ENCODE data around the gene ARHGAP26.
A peak's percentile ranks its signal among the peaks of the same experiment; 100 is the strongest.

Gene ARHGAP26

DNA sequence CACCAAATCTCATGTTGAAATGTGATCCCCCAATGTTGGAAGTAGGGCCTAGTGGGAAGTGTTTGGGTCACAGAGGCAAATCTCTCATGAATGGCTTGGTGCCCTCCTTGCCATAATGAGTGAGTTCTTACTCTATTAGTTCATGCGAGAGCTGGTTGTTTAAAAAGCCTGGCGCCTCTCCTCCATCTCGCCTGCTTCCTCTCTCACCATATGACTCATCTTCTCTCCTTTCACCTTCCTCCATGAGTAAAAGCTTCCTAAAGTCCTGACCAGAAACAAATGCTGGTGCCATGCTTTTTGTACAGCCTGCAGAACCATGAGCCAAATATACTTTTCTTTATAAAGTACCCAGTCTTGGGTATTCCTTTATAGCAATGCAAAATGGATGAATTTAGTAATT, 20.9 kb upstream of the ARHGAP26 start:
- no peak for DNase-seq (ENCODE audit: low read depth in 4 of 4, low spot score in 1 of 4)

GRCh38 chr5:142753116-142753631, 17.0 kb upstream of the ARHGAP26 start:
- no peak for DNase-seq (ENCODE audit: low read depth in 4 of 4, low spot score in 1 of 4)

GRCh38 chr5:142754031-142754430, 16.1 kb upstream of the ARHGAP26 start:
- DNase-seq (ENCODE audit: low read depth in 4 of 4, low spot score in 1 of 4), result no peak

- DNase-seq (ENCODE audit: low read depth in 4 of 4, low spot score in 1 of 4), result no peak
Observed at GRCh38 chr5:142756576-142756975, 13.6 kb upstream of the ARHGAP26 start.

DNA sequence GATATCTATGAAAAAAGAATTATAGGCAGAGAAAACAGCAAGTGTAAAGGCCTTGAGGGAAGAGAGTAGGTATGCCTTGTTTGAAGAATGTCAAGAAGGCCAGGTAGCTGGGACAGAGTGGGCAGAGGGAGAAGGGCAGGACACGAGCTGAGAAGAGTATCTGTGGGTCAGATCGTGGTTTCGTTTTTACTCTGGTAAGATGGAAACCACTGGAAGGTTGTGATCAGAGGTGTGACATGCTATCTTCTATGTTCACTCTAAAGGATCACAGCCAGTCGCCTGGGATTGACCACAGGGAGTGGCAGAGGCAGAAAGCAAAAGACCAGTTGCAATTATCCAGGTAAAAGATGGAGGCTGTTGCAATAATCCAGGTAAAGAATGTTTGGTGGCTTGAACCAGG, 12.6 kb upstream of the ARHGAP26 start:
- no peak for DNase-seq (ENCODE audit: low read depth in 4 of 4, low spot score in 1 of 4)

DNA sequence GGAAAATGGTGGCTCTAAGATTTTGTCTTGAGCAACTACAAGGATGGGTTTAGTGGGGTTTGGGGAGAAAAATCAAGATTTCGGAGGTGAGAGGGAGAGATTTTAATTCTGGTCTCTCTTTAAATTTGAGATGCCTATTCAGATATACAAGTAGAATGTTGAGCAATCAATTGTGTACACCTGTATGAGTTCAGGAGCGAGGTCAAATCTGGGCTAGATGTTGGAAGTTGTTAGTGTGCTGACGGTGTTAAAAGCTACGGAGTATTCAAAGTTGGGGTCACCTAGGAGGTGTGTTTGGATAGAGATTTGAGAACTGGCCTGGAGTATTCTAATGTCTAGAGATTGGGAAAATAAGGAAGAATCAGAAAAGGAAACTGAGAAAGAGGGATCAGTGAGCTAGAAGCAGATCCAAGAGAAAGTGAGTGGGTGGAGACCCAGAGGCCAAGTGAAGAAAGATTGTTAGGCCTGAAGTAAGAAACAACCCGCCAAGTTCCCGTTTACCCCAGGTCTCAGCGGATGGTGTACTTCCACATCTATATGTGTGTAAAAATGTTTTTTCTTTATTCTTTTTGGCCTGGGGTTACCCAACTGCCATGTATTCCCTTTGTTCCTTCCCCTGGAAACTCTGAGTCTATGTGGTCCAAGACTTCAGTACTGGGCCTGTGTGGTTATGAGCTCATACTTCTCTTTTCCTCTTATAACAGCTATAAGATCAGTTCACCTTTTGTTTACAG, 11.9 kb upstream of the ARHGAP26 start:
- DNase-seq (ENCODE audit: low read depth in 4 of 4, low spot score in 1 of 4), result no peak

- DNase-seq (ENCODE audit: low read depth in 4 of 4, low spot score in 1 of 4), result no peak
Observed at GRCh38 chr5:142758796-142759145, 11.4 kb upstream of the ARHGAP26 start.

DNA sequence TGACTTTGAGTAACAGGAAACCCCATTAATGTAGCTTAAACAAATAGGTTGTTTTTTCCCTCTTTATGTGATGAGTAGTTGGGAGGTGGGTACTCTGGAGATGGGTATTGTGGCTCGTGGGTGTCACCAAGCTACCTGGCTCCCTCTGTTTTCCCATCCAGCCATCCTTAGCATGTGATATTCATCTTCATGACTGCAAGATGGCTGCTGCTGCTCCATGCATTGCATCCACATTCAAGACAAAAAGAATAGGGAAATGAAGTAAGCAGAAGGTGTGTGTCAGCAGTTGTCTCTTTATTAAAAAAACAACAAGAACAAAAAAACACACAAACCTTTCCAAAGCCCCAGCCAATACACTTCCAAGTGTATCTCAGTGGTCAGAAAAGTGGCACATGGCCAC, 6.5 kb upstream of the ARHGAP26 start:
- no peak for DNase-seq (ENCODE audit: low read depth in 4 of 4, low spot score in 1 of 4)

GRCh38 chr5:142767178-142767577, 3.0 kb upstream of the ARHGAP26 start:
- DNase-seq (ENCODE audit: low read depth in 4 of 4, low spot score in 1 of 4), result no peak

DNA sequence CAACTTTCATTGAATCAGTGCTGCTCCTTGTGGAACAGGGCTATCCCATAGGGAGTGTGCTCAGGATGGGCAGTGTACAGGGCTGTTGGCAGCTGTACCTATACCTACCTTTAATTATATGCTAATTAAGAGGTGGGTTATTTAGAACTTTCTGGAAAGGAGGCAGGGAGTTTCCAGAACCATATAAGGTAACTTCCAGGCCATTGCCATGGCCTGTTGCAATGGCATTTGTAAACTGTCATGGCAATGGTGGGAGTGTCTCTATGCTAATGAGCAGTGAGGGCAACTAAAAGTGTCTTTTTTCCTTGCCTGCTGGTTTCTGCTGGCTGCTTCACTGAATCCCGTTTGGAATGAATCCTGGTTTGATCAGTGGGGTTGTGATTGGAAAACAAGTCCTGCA, 2.3 kb upstream of the ARHGAP26 start:
- no peak for DNase-seq (ENCODE audit: low read depth in 4 of 4, low spot score in 1 of 4)

- no peak for DNase-seq (ENCODE audit: low read depth in 4 of 4, low spot score in 1 of 4)
Observed at GRCh38 chr5:142769251-142769792, 855 bp upstream of the ARHGAP26 start.

DNA sequence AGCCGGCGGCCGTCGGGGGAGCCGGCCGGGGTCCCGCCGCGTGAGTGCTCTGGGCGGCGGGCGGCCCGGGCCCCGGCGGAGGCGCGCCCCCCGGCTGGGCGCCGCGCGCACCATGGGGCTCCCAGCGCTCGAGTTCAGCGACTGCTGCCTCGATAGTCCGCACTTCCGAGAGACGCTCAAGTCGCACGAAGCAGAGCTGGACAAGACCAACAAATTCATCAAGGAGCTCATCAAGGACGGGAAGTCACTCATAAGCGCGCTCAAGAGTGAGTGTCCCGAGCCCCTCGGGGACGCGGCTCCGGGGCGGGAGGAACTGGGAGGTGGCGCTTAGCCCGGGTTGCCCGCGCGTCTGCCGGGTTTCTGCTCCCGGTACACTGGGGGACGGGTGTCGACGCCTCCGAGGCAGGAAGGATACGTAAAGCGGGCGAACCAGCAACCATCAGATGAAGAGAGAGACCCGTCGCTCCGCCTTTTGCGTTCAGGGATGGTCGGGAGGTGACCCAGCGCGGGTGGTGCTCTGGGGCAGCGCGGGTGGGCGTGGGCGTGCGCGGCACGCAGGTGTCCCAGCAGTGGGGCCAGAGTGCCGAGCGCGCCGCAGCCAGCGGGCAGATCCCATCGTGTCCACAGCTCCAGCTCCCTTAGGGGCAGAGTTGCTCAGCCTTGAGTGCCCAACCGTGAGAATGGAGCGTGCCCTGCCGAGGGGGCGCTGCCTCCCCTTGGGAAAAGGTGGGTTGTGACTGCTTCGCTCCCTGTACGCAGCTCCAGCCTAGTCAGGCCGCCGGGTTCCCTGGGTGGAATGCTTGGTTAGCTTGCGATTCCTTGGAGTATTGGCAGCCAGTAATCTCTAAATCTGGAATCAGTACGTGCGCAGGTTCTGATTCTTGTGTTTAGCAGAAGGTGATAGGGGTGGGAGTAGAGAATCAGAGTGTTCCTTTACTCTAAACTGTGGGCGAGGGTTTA, 753 bp downstream of the ARHGAP26 start:
- peak in 2 of 4 experiments; percentile 28 to 42 for DNase-seq (ENCODE audit: low read depth in 4 of 4, low spot score in 1 of 4)

GRCh38 chr5:142771666-142772065, 1.5 kb downstream of the ARHGAP26 start:
- no peak for DNase-seq (ENCODE audit: low read depth in 4 of 4, low spot score in 1 of 4)

DNA sequence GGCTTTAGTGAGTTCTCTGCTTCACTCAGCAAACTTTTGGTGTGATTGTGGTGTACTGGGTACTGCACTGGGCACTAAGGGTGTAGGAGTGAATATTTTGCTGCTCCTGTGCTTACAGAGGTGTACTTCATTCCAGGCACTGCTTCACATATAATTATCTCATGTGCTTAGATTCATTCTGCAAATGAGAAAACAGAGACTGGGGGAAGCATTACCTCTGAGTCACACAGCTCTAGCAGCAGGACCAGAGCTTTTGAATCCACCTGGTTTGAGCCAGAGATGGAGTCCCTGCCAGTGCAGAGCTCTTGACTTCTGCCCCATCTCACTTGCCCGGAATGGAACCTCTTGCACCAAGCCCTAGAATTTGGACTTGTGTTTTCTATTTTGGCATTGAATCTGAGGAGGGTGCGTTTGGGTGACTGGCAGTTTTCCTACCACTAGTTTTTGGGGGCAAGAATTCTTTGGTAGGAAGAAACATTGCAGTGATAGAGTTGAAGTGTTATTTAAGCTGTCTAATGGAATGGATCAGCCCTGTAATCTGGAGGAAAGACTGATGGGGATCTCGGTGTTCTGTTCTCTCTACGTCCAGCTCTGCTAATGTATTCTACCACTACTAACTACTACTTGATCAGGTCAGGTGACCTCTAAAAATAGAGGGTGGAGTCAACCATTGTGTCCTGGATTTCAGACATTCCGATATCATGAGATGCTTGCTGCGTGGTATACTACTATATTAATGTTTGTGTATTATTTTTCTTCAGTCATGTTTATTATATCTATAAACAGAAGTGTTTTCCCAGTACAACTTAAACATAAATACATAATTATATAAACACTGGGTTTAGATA, 2.5 kb downstream of the ARHGAP26 start:
- DNase-seq (ENCODE audit: low read depth in 4 of 4, low spot score in 1 of 4), result no peak

GRCh38 chr5:142777099-142777498, 6.9 kb downstream of the ARHGAP26 start:
- DNase-seq (ENCODE audit: low read depth in 4 of 4, low spot score in 1 of 4), result no peak

GRCh38 chr5:142777850-142778249, 7.7 kb downstream of the ARHGAP26 start:
- DNase-seq (ENCODE audit: low read depth in 4 of 4, low spot score in 1 of 4), result no peak

DNA sequence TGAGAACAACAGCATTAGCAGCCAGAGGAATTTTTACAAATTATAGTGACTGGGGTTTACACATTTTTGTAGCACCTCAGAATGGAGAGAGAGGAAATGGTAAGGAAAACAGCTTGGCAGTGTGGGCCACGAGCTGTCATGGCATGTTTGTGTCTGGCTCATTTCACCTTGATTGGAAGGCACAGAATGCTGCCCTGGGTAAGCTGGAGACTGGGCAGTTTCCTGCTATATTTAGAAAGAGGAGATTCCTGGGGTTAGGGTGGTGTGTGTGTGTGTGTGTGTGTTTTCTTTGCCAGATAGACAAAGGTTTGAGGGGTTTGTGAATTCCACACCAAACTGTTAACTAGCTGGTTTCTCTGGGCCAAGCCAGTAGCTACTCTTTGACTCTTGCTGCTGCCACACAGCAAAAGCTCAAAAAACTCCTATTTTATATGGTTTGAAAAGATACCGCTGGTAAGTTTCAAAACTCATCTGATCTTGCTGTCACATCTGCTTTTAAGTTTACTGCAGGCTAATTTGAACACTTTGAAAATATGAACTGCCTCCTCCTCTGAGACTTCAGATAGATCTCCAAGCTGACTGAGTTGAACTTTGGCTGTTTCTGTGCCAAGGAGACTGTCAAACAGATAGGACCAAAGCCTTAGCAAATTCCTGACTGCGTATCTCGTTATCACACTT, 9.1 kb downstream of the ARHGAP26 start:
- DNase-seq (ENCODE audit: low read depth in 4 of 4, low spot score in 1 of 4), result no peak

DNA sequence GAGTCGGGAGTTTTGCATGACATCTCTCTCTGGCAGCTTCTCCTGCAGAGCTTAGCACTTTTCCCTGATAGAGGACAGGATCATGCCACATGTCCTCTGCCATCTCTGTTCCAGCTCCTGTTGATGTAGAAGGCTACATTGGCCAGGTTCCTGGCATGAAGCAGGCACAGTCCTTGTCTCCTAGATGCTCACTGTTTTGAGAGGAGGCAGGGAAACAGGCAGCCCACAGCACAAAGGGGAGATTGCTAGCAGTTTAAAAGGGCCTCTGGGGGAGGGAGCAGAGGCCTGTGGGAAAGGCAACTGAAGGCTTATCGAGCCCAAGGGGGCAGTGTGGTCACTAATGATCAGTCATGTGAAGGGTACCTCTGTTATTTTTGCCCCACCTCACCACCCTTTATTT, 10.7 kb downstream of the ARHGAP26 start:
- DNase-seq (ENCODE audit: low read depth in 4 of 4, low spot score in 1 of 4), result no peak

- no peak for DNase-seq (ENCODE audit: low read depth in 4 of 4, low spot score in 1 of 4)
Observed at GRCh38 chr5:142782976-142783530, 12.9 kb downstream of the ARHGAP26 start.
